Measurements from ENCODE around the gene CALML6.

The CALML6 gene

GRCh38 chr1:1941211-1941841 is 26.3 kb downstream of the CALML6 start:
- in situ Hi-C loops (cut with MboI; ENCODE audit: low sequenced_read_pairs) = no loop called here

GRCh38 chr1:1941868-1942752 is 27.1 kb downstream of the CALML6 start:
- in situ Hi-C loops (cut with MboI; ENCODE audit: low sequenced_read_pairs) = no loop called here

GRCh38 chr1:1942753-1943656 is 27.9 kb downstream of the CALML6 start:
- in situ Hi-C loops (cut with MboI; ENCODE audit: low sequenced_read_pairs) = no loop called here

DNA sequence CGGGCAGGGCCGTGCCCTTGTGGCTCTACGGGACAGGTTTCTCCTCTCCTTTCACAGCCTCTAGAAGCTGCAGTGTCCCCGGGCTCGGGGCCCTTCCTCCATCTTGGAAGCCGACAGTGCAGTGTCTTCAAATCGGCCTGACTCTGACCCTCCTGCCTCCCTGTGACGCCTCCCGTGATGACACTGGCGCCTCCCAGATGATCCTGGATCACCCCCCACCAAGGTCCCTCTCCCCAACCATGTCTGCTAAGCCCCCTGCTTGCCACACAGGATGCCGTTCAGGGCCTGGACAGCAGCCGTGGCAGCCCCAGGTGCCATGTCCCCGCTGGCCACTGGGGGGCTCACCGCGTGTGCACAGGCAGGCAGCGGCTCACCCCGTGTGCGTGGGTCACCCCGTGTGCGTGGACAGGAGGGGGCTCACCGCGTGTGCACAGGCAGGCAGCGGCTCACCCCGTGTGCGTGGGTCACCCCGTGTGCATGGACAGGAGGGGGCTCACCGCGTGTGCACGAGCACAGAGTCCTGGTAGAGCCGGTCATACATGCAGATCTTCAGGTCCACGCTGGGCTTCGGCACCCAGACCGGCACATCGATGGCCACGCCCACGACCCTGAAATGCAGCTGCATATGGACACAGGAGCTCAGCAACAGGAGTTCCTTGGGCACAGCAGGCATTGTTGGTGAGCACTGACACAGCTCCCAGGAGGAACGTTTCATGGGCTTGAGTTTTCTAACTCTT is 28.9 kb downstream of the CALML6 start:
- in situ Hi-C loops (cut with MboI; ENCODE audit: low sequenced_read_pairs) = no loop called here

GRCh38 chr1:1945782-1946393 is 30.8 kb downstream of the CALML6 start:
- in situ Hi-C loops (cut with MboI; ENCODE audit: low sequenced_read_pairs) = no loop called here

- in situ Hi-C loops (cut with MboI; ENCODE audit: low sequenced_read_pairs) = no loop called here
Observed at GRCh38 chr1:1946540-1946939, 31.5 kb downstream of the CALML6 start.

GRCh38 chr1:1947493-1947892 is 32.4 kb downstream of the CALML6 start:
- in situ Hi-C loops (cut with MboI; ENCODE audit: low sequenced_read_pairs) = no loop called here

GRCh38 chr1:1948783-1949182 is 33.7 kb downstream of the CALML6 start:
- in situ Hi-C loops (cut with MboI; ENCODE audit: low sequenced_read_pairs) = no loop called here

GRCh38 chr1:1950940-1951339 is 35.9 kb downstream of the CALML6 start:
- in situ Hi-C loops (cut with MboI; ENCODE audit: low sequenced_read_pairs) = loop anchor here (25.0 kb wide), 1 partner anchor 411 kb away; no protein-coding TSS in a partner anchor

- in situ Hi-C loops (cut with MboI; ENCODE audit: low sequenced_read_pairs) = loop anchor here (25.0 kb wide), 1 partner anchor 408 kb away; no protein-coding TSS in a partner anchor
Observed at GRCh38 chr1:1954015-1954414, 39.0 kb downstream of the CALML6 start.

DNA sequence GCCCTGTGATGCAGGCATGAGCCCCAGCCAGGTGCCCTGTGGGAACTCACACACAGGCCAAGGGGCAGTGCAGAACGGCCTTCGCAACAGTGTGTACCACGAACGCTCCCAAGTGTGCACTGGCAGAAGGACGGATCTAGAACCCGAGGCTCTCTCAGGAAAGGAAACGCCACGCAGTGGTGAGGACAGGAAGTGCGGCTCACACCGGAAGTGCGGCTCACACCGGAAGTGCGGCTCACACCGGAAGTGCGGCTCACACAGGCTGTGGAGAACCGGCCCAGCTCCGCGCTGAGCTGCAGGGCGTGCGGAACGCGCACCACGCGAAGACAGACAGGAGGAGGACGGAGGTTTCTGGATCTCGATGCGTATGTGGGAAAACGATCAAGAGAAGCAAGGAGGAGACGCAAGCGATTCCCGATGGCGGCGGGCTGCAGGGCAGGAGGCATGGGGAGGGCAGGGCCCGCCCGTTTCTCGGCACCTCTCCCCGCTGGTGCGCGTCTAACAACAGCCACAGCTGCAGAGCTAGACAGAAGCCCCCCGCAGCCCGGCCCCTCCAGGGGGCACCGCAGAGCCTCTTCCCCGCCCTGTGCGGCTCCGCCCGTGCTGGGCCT is 39.9 kb downstream of the CALML6 start:
- in situ Hi-C loops (cut with MboI; ENCODE audit: low sequenced_read_pairs) = loop anchor here (25.0 kb wide), 1 partner anchor 407 kb away; no protein-coding TSS in a partner anchor

- in situ Hi-C loops (cut with MboI; ENCODE audit: low sequenced_read_pairs) = loop anchor here (25.0 kb wide), 1 partner anchor 407 kb away; no protein-coding TSS in a partner anchor
Observed at GRCh38 chr1:1955621-1956094, 40.6 kb downstream of the CALML6 start.

DNA sequence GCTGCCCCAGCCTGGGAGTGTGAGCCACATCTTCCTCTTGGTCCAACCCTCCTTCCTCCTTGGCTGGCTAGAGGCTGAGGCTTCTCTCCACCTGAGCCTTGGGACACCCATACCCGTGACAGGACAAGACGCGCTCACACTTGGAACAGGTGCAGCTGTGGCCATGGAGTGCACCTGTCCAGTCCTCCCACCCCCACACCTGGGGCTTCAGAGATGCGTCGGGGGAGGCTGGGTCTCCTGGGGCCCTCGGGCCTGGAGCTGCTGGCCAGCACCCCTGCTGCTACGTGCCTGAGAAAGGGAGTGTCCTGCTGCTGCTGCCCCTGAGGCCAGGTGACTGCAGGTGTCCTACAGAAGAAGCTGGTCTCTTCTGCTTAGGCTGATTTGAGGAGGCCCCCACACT is 41.0 kb downstream of the CALML6 start:
- in situ Hi-C loops (cut with MboI; ENCODE audit: low sequenced_read_pairs) = loop anchor here (25.0 kb wide), 1 partner anchor 406 kb away; no protein-coding TSS in a partner anchor

DNA sequence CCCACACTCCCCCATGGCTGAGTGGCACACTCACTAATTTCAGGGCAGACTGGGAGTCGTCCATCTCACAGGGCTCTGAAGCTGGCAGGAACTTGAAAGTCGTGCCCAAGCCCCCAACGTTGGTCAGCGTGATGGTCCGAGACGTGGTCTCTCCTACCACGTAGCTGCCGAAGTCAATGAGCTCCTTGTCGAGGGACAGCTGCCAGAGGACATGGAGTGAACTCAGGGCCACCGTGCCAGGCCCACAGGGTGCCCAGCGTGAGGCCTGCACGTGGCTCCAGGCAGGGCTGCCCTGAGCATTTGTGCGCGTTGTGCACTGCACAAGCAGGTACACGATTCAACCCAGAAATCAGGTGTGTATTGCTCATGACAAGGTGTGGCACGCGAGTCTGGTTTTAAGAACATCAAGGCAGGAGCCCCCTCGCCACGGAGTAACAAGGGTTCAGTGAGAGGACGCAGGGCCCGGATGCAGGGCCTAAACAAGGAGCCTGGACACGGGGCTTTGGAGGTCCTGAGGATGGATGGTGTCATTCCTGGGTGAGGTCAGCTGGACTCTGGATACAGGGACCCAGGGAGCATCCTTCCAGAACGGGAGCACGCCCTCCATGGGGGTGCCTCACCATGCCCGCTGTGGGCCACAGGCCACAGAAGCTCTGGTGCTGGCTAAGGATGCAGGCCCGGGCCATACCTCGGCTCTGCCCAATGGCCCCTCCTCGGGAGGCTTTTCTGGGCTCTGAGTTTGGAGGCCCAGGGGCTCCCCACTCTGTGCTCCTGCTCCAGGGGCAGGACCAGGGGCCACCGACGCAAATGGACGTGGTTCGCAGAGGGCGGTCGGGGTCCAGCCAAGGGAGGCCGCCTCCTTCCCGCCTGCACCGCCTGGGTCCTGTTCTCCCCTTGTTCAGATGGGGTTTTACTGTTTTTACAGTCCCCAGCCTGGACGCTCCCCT is 41.8 kb downstream of the CALML6 start:
- in situ Hi-C loops (cut with MboI; ENCODE audit: low sequenced_read_pairs) = loop anchor here (25.0 kb wide), 1 partner anchor 405 kb away; no protein-coding TSS in a partner anchor

DNA sequence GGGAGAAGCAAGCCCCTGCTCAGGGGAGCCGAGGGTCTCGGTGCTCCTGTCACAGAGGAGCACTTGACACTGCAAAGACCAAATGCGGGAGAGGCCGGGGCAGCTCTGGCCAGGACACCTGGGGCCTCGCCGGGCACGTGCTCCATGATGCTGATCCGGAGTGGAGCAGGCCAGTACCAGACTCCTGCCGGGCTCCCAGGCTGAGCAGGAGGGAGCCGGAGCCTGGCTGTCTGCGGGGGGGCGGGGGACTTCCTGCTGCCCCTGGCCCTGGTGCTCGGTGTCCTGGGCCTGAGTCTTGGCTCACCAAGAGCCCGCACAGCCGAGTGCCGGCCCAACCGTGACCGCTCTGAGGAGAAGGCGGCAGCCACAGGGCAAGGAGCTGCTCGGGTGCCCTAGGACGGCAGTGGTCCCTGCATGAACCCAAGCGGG is 42.5 kb downstream of the CALML6 start:
- in situ Hi-C loops (cut with MboI; ENCODE audit: low sequenced_read_pairs) = loop anchor here (25.0 kb wide), 1 partner anchor 405 kb away; no protein-coding TSS in a partner anchor

- in situ Hi-C loops (cut with MboI; ENCODE audit: low sequenced_read_pairs) = loop anchor here (25.0 kb wide), 1 partner anchor 404 kb away; no protein-coding TSS in a partner anchor
Observed at GRCh38 chr1:1958071-1958541, 43.0 kb downstream of the CALML6 start.

DNA sequence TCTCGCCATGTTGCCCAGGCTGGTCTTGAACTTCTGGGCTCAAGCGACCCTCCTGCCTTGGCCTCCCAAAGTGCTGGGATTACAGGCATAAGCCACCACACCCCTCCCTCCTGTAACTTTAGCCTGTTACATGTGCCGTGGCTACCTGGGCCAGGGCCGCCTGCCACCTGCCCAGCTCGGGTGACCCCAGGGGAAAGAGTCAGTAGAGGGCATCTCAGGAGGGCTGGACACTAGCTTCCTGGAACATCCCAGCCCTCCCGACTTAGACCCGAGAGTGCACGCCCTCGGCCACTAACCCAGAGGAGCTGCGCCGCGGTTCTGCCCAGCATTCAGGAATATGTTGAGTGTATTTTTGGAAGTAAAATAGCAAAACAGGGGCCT is 44.4 kb downstream of the CALML6 start:
- in situ Hi-C loops (cut with MboI; ENCODE audit: low sequenced_read_pairs) = loop anchor here (25.0 kb wide), 1 partner anchor 403 kb away; no protein-coding TSS in a partner anchor
